ENCODE results near the gene RSPH10B2. TPM values are rescaled to one million over a fixed set of nuclear protein-coding genes. Genes with fewer than 3 reads are reported as not detected.
A peak's percentile ranks its signal among the peaks of the same experiment; 100 is the strongest.

The RSPH10B2 gene
- total and polyA plus RNA-seq, 2 of the 13 experiments (the other 11 are each of a cell fraction or from before 2014, with no cell fraction given), result 0.31 TPM; not detected in 1

DNA sequence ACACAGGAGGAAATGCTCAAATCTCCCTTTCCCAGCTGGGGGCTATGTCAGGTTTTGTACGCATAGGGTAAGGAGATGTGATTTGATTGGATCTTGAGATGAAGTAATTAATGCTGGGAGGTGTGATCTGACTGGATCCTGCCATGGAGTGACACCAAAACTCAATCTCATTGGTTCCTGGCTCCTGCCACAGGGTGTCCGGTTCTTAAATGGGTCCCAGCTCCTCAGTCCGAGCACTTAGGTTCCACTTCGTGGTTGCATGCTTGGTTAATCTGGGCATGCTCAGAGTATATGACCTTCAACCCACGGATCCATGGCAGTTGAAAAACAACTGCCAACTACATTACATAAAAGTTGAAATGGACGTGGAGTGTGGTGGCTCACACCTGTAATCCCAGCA, 44.1 kb upstream of the RSPH10B2 start (continued):
- no peak for TF ChIP-seq CSRNP1 (CRISPR knock-in tag; IDR thresholded peaks at IDR 0.05)
- peak; percentile 46; the same call in 1 of the 2 replicates for TF ChIP-seq ZMYM3 (CRISPR knock-in tag; IDR thresholded peaks at IDR 0.05)
- peak; percentile 93 for TF ChIP-seq GATAD1 (CRISPR knock-in tag; IDR thresholded peaks at IDR 0.05)
- TF ChIP-seq ZMYM2 (CRISPR knock-in tag; IDR thresholded peaks at IDR 0.05), result no peak
- peak; percentile 44; the same call in 1 of the 2 replicates for TF ChIP-seq ZHX2 (IDR thresholded peaks at IDR 0.05; ENCODE audit: low read depth)
- no peak for TF ChIP-seq ZHX2 (CRISPR knock-in tag; IDR thresholded peaks at IDR 0.05; ENCODE audit: borderline replicate concordance)
- TF ChIP-seq KDM5A (IDR thresholded peaks at IDR 0.05; ENCODE audit: borderline replicate concordance, low read length), result peak; percentile 57; the same call in 1 of the 2 replicates
- TF ChIP-seq SIN3B (IDR thresholded peaks at IDR 0.05; ENCODE audit: low read length), result 0 out of 2 replicates have a peak, but pooled peaks have one; percentile 48
- TF ChIP-seq FOXA3 (CRISPR knock-in tag; IDR thresholded peaks at IDR 0.05), result 0 out of 2 replicates have a peak, but pooled peaks have one; percentile 7
- no peak for TF ChIP-seq ATAD3A (CRISPR knock-in tag; IDR thresholded peaks at IDR 0.05)
- TF ChIP-seq EZH2 (conservative IDR thresholded peaks at IDR 0.05; ENCODE audit: low read depth, low read length), result no peak
- peak; percentile 81 for TF ChIP-seq PHF20 (CRISPR knock-in tag; IDR thresholded peaks at IDR 0.05)
- TF ChIP-seq, protein P1, sequence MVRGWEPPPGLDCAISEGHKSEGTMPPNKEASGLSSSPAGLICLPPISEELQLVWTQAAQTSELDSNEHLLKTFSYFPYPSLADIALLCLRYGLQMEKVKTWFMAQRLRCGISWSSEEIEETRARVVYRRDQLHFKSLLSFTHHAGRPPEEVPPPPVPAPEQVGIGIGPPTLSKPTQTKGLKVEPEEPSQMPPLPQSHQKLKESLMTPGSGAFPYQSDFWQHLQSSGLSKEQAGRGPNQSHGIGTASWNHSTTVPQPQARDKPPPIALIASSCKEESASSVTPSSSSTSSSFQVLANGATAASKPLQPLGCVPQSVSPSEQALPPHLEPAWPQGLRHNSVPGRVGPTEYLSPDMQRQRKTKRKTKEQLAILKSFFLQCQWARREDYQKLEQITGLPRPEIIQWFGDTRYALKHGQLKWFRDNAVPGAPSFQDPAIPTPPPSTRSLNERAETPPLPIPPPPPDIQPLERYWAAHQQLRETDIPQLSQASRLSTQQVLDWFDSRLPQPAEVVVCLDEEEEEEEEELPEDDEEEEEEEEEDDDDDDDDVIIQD (CRISPR knock-in tag; IDR thresholded peaks at IDR 0.05; ENCODE audit: low read depth), result peak; percentile 19; the same call in 1 of the 2 replicates
- peak; percentile 89 for TF ChIP-seq KAT8 (CRISPR knock-in tag; IDR thresholded peaks at IDR 0.05)
- TF ChIP-seq NR2C2 (CRISPR knock-in tag; IDR thresholded peaks at IDR 0.05; ENCODE audit: borderline replicate concordance), result peak; percentile 92
- 0 out of 2 replicates have a peak, but pooled peaks have one; percentile 19 for TF ChIP-seq ZNF605 (CRISPR knock-in tag; IDR thresholded peaks at IDR 0.05)
- peak; percentile 86 for TF ChIP-seq ZNF460 (CRISPR knock-in tag; IDR thresholded peaks at IDR 0.05; ENCODE audit: borderline replicate concordance)

Data from HepG2 (cell line).